A673 (cell line): ENCODE data around the gene BLTP3A.
"Not testable (repeated sequence)": the region's sequence is repeated elsewhere in the genome, so short reads cannot be mapped to it uniquely, and the experiment has no call there.

ENCODE experiments used
- EZH2 ChIP-seq: fragments of 200-600 bp; sonication (generic); IDR thresholded peaks from 2 replicates; pipeline ENCODE4 v1.6.1; 2017; ENCODE audit warnings: borderline replicate concordance, low read depth, mild to moderate bottlenecking, mixed read lengths, antibody characterized with exemption, low read length; ENCODE audit not compliant: poor library complexity, severe bottlenecking
- TF ChIP-seq, protein P1 (sequence below): fragments of 300-800, 200-600 bp; sonication (generic); conservative IDR thresholded peaks from 2 replicates; pipeline ENCODE4 v1.5.1; 2017; ENCODE audit warnings: low read depth, mild to moderate bottlenecking, antibody characterized with exemption, low read length, moderate library complexity, mixed read lengths

DNA sequence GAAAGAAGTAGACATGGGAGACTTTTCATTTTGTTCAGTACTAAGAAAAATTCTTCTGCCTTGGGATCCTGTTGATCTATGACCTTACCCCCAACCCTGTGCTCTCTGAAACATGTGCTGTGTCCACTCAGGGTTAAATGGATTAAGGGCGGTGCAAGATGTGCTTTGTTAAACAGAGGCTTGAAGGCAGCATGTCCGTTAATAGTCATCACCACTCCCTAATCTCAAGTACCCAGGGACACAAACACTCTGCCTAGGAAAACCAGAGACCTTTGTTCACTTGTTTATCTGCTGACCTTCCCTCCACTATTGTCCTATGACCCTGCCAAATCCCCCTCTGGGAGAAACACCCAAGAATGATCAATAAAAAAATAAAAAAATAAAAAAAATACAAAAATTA is 4.7 kb upstream of the BLTP3A start:
- TF ChIP-seq, protein P1, sequence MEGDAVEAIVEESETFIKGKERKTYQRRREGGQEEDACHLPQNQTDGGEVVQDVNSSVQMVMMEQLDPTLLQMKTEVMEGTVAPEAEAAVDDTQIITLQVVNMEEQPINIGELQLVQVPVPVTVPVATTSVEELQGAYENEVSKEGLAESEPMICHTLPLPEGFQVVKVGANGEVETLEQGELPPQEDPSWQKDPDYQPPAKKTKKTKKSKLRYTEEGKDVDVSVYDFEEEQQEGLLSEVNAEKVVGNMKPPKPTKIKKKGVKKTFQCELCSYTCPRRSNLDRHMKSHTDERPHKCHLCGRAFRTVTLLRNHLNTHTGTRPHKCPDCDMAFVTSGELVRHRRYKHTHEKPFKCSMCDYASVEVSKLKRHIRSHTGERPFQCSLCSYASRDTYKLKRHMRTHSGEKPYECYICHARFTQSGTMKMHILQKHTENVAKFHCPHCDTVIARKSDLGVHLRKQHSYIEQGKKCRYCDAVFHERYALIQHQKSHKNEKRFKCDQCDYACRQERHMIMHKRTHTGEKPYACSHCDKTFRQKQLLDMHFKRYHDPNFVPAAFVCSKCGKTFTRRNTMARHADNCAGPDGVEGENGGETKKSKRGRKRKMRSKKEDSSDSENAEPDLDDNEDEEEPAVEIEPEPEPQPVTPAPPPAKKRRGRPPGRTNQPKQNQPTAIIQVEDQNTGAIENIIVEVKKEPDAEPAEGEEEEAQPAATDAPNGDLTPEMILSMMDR, result not testable (repeated sequence)
- not testable (repeated sequence) for TF ChIP-seq EZH2
